GM23338 (cell line): Measurements from ENCODE around the gene HOXA3. TPM values are rescaled to one million over a fixed set of nuclear protein-coding genes. Genes with fewer than 3 reads are reported as not detected.

Source experiments
- ATAC-seq: fragments of 200-7000 bp; cut with Tn5 transposase; 3 replicates; pipeline ENCODE4 v1.9.1; 2020
- DNase-seq: peaks from one replicate; pipeline ENCODE4 v3.0.0-alpha.2; 2015; ENCODE audit warnings: low spot score
- H2AFZ ChIP-seq: fragments of 200-600 bp; sonication (generic); 2 replicates; pipeline ENCODE4 v1.8.0; 2016; ENCODE audit warnings: antibody characterized with exemption, mild to moderate bottlenecking, moderate library complexity
- H3F3A ChIP-seq: fragments of 200-600 bp; sonication (generic); replicated peaks from 2 replicates; pipeline ENCODE4 v1.8.0; 2017; ENCODE audit warnings: antibody characterized with exemption, mixed run types, low read depth
- H3K27ac ChIP-seq: fragments of 200-600 bp; sonication (generic); 2 replicates; pipeline ENCODE4 v1.6.1; 2016; ENCODE audit warnings: low read depth
- H3K27me3 ChIP-seq: fragments of 200-600 bp; sonication (generic); 2 replicates; pipeline ENCODE4 v1.8.0; 2016; ENCODE audit warnings: mild to moderate bottlenecking, mixed run types, moderate library complexity; ENCODE audit not compliant: insufficient read depth
- H3K36me3 ChIP-seq: fragments of 200-600 bp; sonication (generic); 2 replicates; pipeline ENCODE4 v1.8.0; 2016; ENCODE audit warnings: mild to moderate bottlenecking; ENCODE audit not compliant: insufficient read depth
- H3K4me1 ChIP-seq: fragments of 200-600 bp; sonication (generic); 2 replicates; pipeline ENCODE4 v1.8.0; 2016; ENCODE audit warnings: mild to moderate bottlenecking, moderate library complexity; ENCODE audit not compliant: insufficient read depth
- H3K4me2 ChIP-seq: fragments of 200-600 bp; sonication (generic); 2 replicates; pipeline ENCODE4 v1.7.1; 2017; ENCODE audit warnings: mixed run types
- H3K4me3 ChIP-seq: fragments of 200-600 bp; sonication (generic); 2 replicates; pipeline ENCODE4 v1.6.1; 2016; ENCODE audit warnings: mixed run types
- H3K79me2 ChIP-seq: fragments of 200-600 bp; sonication (generic); replicated peaks from 2 replicates; pipeline ENCODE4 v1.8.0; 2017; ENCODE audit warnings: mild to moderate bottlenecking; ENCODE audit not compliant: insufficient read depth
- H3K9me2 ChIP-seq: fragments of 200-600 bp; sonication (generic); 2 replicates; pipeline ENCODE4 v1.8.0; 2017; ENCODE audit not compliant: insufficient read depth
- H4K20me1 ChIP-seq: fragments of 200-600 bp; sonication (generic); replicated peaks from 2 replicates; pipeline ENCODE4 v1.8.0; 2017; ENCODE audit warnings: mild to moderate bottlenecking; ENCODE audit not compliant: insufficient read depth
- H3K27ac Mint-ChIP-seq: 2 replicates; pipeline ENCODE4 v1.8.0; 2020; ENCODE audit warnings: inconsistent platforms, mild to moderate bottlenecking, moderate library complexity, mixed read lengths
- H3K27me3 Mint-ChIP-seq: 3 replicates; pipeline ENCODE4 v1.8.0; 2022; ENCODE audit warnings: low read depth, mild to moderate bottlenecking, moderate library complexity, mixed read lengths, inconsistent platforms; ENCODE audit not compliant: insufficient read depth, poor library complexity
- H3K36me3 Mint-ChIP-seq: 3 replicates; pipeline ENCODE4 v1.8.0; 2021; ENCODE audit warnings: low read depth, mild to moderate bottlenecking, inconsistent platforms, moderate library complexity, mixed read lengths
- H3K4me1 Mint-ChIP-seq: 3 replicates; pipeline ENCODE4 v1.8.0; 2020; ENCODE audit warnings: mild to moderate bottlenecking, inconsistent platforms, mixed read lengths
- H3K4me3 Mint-ChIP-seq: 3 replicates; pipeline ENCODE4 v1.8.0; 2021; ENCODE audit warnings: moderate library complexity, mild to moderate bottlenecking, inconsistent platforms, mixed read lengths
- H3K9me3 Mint-ChIP-seq: 3 replicates; pipeline ENCODE4 v1.8.0; 2020; ENCODE audit warnings: moderate library complexity, mild to moderate bottlenecking, inconsistent platforms, mixed read lengths
- EZH2 ChIP-seq: fragments of 200-600 bp; sonication (generic); IDR thresholded peaks from one replicate; pipeline ENCODE4 v1.8.0; 2017; ENCODE audit warnings: antibody characterized with exemption, mild to moderate bottlenecking, low read depth; ENCODE audit not compliant: unreplicated experiment
- EZH2phosphoT487 ChIP-seq: fragments of 200-600 bp; sonication (generic); IDR thresholded peaks from one replicate; pipeline ENCODE4 v1.8.1; 2018; ENCODE audit warnings: antibody characterized with exemption; ENCODE audit not compliant: unreplicated experiment
- JUNB ChIP-seq: IDR thresholded peaks from one replicate; pipeline ENCODE4 v1.6.1; 2016; ENCODE audit warnings: antibody characterized with exemption; ENCODE audit not compliant: unreplicated experiment
- NANOG ChIP-seq: IDR thresholded peaks from 2 replicates; pipeline ENCODE4 v1.6.1; 2016; ENCODE audit warnings: antibody characterized with exemption, borderline replicate concordance
- POLR2AphosphoS5 ChIP-seq: IDR thresholded peaks from 2 replicates; pipeline ENCODE4 v1.6.1; 2016; ENCODE audit warnings: antibody characterized with exemption, low read depth
- STAT1 ChIP-seq: IDR thresholded peaks from one replicate; pipeline ENCODE4 v1.6.1; 2016; ENCODE audit warnings: antibody characterized with exemption; ENCODE audit not compliant: unreplicated experiment
- polyA plus RNA-seq: library from polyadenylated mRNA; unstranded; fragments of >200 nt; fragmentation: Nextera tagmentation; extraction: Ambion mirVana; gene quantifications from 2 replicates; pipeline ENCODE4 v1.2.1, GENCODE V29; 2016
- total RNA-seq: library from RNA; depleted of rRNA; stranded (reverse); fragments of >200 nt; shearing (Covaris generic); gene quantifications from 2 replicates; pipeline ENCODE4 v1.2.3, GENCODE V29; 2014
- TF ChIP-seq, protein P1 (sequence below): IDR thresholded peaks from 2 replicates; pipeline ENCODE4 v1.6.1; 2016; ENCODE audit warnings: antibody characterized with exemption
- TF ChIP-seq, protein P2 (sequence below): IDR thresholded peaks from one replicate; pipeline ENCODE4 v1.6.1; 2018; ENCODE audit warnings: antibody characterized with exemption; ENCODE audit not compliant: unreplicated experiment

Gene HOXA3
- total and polyA plus RNA-seq, 2 experiments from 2014 or later, result not detected

DNA sequence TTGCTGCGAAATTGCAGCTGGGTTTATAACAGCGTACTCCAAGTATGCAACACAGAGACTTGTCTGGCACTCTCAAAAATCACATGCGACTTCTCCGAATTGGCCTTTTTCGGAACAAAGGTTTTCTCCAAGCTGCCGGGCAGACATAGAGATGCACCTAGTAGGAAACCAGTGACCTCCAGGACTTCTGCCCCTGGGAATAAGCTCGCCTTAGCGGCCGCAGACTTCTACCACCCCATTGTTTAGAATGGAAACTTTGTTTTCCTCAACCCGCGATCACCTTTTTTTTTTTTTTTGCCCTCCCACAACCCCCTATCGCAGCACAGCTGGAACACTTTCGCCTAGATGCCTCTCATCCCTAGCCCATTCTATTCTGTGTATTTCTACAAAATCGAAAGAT is 26.6 kb upstream of the HOXA3 start:
- Mint-ChIP-seq H3K4me3 (no peak overlapping the region), H3K27me3 (peaks cover 100% of the 10 kb centered on the region), H3K4me1 (peaks cover 22% of the 10 kb centered on the region), H3K27ac (no peak overlapping the region), H3K36me3 (no peaks in the 10 kb centered on the region), H3K9me3 (peaks cover 7% of the 10 kb centered on the region; the same call in 1 of the 3 replicates)
- Histone ChIP-seq H2AFZ (no peak overlapping the region), H3K4me3 (peak overlapping the region; percentile 36), H3K4me2 (peak overlapping the region; percentile 62), H3K4me1 (peaks cover 43% of the 10 kb centered on the region), H4K20me1 (peaks cover 66% of the 10 kb centered on the region), H3K79me2 (no peaks in the 10 kb centered on the region), H3K36me3 (no peaks in the 10 kb centered on the region), H3K27ac (no peak overlapping the region), H3K27me3 (peaks cover 100% of the 10 kb centered on the region), H3F3A (peaks cover 44% of the 10 kb centered on the region), H3K9me2 (no peaks in the 10 kb centered on the region)
- DNase-seq, result no peak
- TF ChIP-seq JUNB (no peak), STAT1 (no peak), NANOG (no peak), EZH2phosphoT487 (peak; percentile 52), EZH2 (peak; percentile 88)
- TF ChIP-seq, protein P1, sequence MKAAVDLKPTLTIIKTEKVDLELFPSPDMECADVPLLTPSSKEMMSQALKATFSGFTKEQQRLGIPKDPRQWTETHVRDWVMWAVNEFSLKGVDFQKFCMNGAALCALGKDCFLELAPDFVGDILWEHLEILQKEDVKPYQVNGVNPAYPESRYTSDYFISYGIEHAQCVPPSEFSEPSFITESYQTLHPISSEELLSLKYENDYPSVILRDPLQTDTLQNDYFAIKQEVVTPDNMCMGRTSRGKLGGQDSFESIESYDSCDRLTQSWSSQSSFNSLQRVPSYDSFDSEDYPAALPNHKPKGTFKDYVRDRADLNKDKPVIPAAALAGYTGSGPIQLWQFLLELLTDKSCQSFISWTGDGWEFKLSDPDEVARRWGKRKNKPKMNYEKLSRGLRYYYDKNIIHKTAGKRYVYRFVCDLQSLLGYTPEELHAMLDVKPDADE, result no peak
- ATAC-seq, result no peak

DNA sequence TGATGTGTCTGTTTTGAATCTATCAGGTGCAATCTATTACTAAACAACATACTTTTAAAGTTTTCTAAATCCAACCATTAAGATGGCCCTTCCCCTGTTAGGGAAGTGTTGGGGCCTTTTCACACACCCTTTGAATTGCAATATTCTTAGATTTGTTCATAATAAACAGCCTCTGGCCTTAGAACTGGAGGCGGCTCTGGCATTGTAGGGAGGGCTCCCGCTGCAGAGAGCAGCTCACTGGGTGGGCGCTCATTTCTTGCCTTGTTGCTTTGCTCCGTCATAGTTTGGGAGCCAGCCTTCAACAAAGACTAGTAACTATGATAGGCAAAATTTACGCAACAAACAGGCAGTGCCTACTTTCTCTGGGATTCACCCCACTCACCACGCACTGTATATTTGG is 26.0 kb upstream of the HOXA3 start:
- peaks cover 39% of the 10 kb centered on the region for H3F3A ChIP-seq
- peaks cover 7% of the 10 kb centered on the region; the same call in 1 of the 3 replicates for H3K9me3 Mint-ChIP-seq
- no peak overlapping the region for H3K4me3 ChIP-seq
- peaks cover 100% of the 10 kb centered on the region for H3K27me3 ChIP-seq
- no peaks in the 10 kb centered on the region for H3K36me3 ChIP-seq
- peaks cover 63% of the 10 kb centered on the region for H4K20me1 ChIP-seq
- H3K27ac Mint-ChIP-seq, result no peak overlapping the region
- H3K4me1 ChIP-seq, result peaks cover 36% of the 10 kb centered on the region
- H3K79me2 ChIP-seq, result no peaks in the 10 kb centered on the region
- DNase-seq, result no peak
- no peak for ATAC-seq
- no peaks in the 10 kb centered on the region for H3K36me3 Mint-ChIP-seq
- no peak overlapping the region for H3K4me2 ChIP-seq
- H3K27me3 Mint-ChIP-seq, result peaks cover 96% of the 10 kb centered on the region
- H3K4me1 Mint-ChIP-seq, result peaks cover 22% of the 10 kb centered on the region
- no peak overlapping the region for H2AFZ ChIP-seq
- no peak overlapping the region for H3K27ac ChIP-seq
- H3K9me2 ChIP-seq, result no peaks in the 10 kb centered on the region
- no peak overlapping the region for H3K4me3 Mint-ChIP-seq
- TF ChIP-seq EZH2phosphoT487 (no peak), EZH2 (peak; percentile 20), POLR2AphosphoS5 (no peak), STAT1 (no peak)
- TF ChIP-seq, protein P2, sequence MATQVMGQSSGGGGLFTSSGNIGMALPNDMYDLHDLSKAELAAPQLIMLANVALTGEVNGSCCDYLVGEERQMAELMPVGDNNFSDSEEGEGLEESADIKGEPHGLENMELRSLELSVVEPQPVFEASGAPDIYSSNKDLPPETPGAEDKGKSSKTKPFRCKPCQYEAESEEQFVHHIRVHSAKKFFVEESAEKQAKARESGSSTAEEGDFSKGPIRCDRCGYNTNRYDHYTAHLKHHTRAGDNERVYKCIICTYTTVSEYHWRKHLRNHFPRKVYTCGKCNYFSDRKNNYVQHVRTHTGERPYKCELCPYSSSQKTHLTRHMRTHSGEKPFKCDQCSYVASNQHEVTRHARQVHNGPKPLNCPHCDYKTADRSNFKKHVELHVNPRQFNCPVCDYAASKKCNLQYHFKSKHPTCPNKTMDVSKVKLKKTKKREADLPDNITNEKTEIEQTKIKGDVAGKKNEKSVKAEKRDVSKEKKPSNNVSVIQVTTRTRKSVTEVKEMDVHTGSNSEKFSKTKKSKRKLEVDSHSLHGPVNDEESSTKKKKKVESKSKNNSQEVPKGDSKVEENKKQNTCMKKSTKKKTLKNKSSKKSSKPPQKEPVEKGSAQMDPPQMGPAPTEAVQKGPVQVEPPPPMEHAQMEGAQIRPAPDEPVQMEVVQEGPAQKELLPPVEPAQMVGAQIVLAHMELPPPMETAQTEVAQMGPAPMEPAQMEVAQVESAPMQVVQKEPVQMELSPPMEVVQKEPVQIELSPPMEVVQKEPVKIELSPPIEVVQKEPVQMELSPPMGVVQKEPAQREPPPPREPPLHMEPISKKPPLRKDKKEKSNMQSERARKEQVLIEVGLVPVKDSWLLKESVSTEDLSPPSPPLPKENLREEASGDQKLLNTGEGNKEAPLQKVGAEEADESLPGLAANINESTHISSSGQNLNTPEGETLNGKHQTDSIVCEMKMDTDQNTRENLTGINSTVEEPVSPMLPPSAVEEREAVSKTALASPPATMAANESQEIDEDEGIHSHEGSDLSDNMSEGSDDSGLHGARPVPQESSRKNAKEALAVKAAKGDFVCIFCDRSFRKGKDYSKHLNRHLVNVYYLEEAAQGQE, result no peak
- TF ChIP-seq, protein P1, result no peak
